ENCODE results near the gene MYH3.
A peak's percentile ranks its signal among the peaks of the same experiment; 100 is the strongest.

The MYH3 gene

DNA sequence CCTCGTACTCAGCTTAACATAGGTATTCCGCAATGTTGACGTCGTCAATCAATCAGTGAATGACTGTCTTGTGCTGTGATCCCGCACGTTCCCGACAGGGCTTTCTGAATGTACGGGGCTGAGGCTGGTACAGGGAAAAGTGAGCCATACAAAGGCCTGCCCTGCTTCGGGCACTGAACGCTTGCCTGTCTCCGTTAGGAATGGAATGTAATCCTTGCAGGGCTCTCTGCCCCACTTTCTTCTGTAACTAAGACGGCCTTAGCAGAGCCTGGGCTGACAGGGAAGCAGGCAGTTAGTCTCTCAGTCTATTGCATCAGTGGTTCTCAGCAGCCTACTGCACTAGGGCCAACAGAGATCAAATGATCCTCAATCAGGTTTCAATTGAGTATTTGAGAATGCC lies 16.2 kb upstream of the MYH3 start:
- POLR2A ChIA-PET: no interaction called here
- H3K4me3 ChIP-seq (ENCODE audit: low read depth, low read length): no peak overlapping the region
- TF ChIP-seq, protein P1, sequence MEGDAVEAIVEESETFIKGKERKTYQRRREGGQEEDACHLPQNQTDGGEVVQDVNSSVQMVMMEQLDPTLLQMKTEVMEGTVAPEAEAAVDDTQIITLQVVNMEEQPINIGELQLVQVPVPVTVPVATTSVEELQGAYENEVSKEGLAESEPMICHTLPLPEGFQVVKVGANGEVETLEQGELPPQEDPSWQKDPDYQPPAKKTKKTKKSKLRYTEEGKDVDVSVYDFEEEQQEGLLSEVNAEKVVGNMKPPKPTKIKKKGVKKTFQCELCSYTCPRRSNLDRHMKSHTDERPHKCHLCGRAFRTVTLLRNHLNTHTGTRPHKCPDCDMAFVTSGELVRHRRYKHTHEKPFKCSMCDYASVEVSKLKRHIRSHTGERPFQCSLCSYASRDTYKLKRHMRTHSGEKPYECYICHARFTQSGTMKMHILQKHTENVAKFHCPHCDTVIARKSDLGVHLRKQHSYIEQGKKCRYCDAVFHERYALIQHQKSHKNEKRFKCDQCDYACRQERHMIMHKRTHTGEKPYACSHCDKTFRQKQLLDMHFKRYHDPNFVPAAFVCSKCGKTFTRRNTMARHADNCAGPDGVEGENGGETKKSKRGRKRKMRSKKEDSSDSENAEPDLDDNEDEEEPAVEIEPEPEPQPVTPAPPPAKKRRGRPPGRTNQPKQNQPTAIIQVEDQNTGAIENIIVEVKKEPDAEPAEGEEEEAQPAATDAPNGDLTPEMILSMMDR (IDR thresholded peaks at IDR 0.05; ENCODE audit: insufficient read depth, low read length, missing control alignments): no peak
- CTCF ChIA-PET: interaction anchor here (1.0 to 1.5 kb wide), 4 partner anchors 8 to 62 kb away, joined by 3 to 8 read pairs (median 5); no protein-coding TSS in a partner anchor
- DNase-seq (ENCODE audit: low read depth, low spot score): no peak

DNA sequence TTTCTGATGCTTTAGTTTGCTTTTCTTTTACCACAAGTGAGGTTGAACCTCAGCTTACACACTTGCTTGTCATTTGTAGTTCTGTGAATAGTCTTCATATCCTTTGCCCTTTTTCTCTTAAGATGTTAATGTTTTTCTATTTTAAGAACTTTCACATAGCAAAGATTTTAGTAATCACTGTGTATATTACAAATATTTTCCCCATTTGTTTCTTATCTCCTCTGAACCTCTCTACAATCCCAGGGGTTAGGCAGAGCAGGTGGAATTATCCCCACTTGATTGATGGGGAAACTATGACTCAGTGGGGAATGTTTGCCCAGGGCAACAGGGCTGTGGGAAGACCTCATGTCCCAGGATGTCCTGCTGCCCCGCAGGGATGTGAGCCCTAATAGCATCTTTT lies 11.7 kb upstream of the MYH3 start:
- no peak overlapping the region for H3K4me3 ChIP-seq (ENCODE audit: low read depth, low read length)
- DNase-seq (ENCODE audit: low read depth, low spot score): peak; percentile 36
- CTCF ChIA-PET: no interaction called here
- TF ChIP-seq, protein P1 (IDR thresholded peaks at IDR 0.05; ENCODE audit: insufficient read depth, low read length, missing control alignments): no peak
- POLR2A ChIA-PET: no interaction called here

DNA sequence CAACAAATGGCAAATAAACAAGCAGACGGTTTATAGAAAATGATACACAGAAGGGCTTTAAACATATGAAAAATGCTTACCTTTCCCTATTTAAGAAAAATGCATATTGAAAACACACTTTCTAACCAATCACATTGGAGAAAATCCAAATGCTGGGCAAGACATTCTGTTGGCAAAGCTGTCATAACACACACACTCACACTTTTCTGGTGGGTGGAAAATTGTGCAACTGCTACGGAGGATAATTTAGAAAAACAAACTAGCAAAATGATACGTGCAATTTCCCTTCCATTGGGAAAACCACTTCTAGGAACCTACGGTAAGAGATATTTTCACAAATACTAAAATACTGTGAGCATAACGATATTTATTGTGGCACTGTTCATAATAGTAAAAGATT lies 9.8 kb upstream of the MYH3 start:
- H3K4me3 ChIP-seq (ENCODE audit: low read depth, low read length): no peak overlapping the region
- CTCF ChIA-PET: interaction anchor here (3.0 kb wide), 1 partner anchor 21 kb away, joined by 27 read pairs; no protein-coding TSS in a partner anchor
- POLR2A ChIA-PET: interaction anchor here (0.7 kb wide), 1 partner anchor 30 kb away, joined by 6 read pairs; the partner anchor contains the start of genes ADPRM and SCO1
- no peak for DNase-seq (ENCODE audit: low read depth, low spot score)
- TF ChIP-seq, protein P1 (IDR thresholded peaks at IDR 0.05; ENCODE audit: insufficient read depth, low read length, missing control alignments): no peak

DNA sequence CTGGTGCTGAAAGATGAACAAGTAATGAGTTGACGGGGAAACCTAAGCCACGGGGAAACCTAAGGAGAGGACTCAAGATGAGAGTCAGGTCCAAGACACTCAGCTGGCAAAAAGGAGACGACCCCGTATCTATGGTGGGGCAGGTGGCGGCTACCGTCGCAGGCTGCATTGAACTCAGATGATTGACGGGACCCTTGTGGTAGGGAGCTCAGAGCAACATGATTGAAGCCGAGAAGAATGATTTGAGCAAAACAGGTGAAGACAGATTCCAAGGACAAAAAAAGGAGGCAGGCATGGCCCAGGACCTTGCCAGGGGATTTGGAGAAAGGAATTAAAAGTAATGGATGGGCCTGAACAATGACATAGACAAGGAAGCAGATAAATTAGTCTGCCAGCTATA lies 7.5 kb upstream of the MYH3 start:
- ChIA-PET POLR2A (no interaction called here), CTCF (interaction anchor here (1.2 to 3.0 kb wide), 3 partner anchors 19 to 50 kb away, joined by 5 to 27 read pairs (median 6); no protein-coding TSS in a partner anchor)
- TF ChIP-seq, protein P1 (IDR thresholded peaks at IDR 0.05; ENCODE audit: insufficient read depth, low read length, missing control alignments): no peak
- H3K4me3 ChIP-seq (ENCODE audit: low read depth, low read length): no peak overlapping the region
- no peak for DNase-seq (ENCODE audit: low read depth, low spot score)

DNA sequence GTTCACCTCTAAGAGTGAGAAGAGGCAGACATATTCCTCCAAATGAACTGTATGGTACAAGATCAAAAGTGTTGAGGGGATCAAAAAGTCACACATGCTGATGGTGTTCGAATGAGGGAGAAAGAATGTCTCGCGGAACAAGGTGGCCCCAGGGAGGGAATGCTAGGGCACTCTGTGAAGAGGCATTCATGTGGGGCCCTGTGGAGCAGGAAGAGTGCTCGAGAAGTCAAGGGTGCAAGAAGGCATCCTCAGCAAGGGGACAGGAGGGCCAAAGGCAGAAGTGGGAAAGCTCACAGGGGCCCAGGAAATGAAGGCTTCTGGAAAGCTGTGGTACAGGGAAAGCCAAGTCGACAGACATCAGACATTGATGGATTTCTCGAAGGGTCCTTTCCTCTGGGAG lies 6.1 kb upstream of the MYH3 start:
- TF ChIP-seq, protein P1 (IDR thresholded peaks at IDR 0.05; ENCODE audit: insufficient read depth, low read length, missing control alignments): no peak
- no peak for DNase-seq (ENCODE audit: low read depth, low spot score)
- CTCF ChIA-PET: interaction anchor here (2.5 kb wide), 1 partner anchor 17 kb away, joined by 11 read pairs; no protein-coding TSS in a partner anchor
- H3K4me3 ChIP-seq (ENCODE audit: low read depth, low read length): no peak overlapping the region
- POLR2A ChIA-PET: no interaction called here

DNA sequence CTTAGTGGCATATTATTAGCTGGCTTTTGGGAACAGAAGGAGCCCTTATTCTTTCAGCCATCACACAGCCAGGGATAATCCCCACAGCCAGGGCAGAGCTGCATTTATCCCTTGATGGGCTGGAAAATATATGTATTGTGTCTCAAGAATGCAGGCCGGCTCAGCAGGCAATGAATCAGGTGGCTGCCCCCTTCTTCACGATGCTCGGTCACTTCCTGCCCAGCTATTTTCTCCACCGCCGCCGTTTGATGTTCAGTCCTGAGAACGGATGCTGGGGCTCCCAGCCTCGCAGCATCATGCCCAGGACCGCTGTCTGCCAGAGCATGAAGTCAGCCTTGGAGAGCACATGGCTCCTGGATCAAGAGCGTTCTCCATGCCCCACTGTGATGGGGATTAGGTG lies 4.3 kb upstream of the MYH3 start:
- no peak for DNase-seq (ENCODE audit: low read depth, low spot score)
- POLR2A ChIA-PET: no interaction called here
- TF ChIP-seq, protein P1 (IDR thresholded peaks at IDR 0.05; ENCODE audit: insufficient read depth, low read length, missing control alignments): no peak
- CTCF ChIA-PET: interaction anchor here (1.2 to 2.5 kb wide), 3 partner anchors 15 to 30 kb away, joined by 3 to 11 read pairs (median 4); no protein-coding TSS in a partner anchor
- no peak overlapping the region for H3K4me3 ChIP-seq (ENCODE audit: low read depth, low read length)
